Measurements from ENCODE around the gene AMT. TPM values are rescaled to one million over a fixed set of nuclear protein-coding genes. Genes with fewer than 3 reads are reported as not detected.
"Not testable (repeated sequence)": the region's sequence is repeated elsewhere in the genome, so short reads cannot be mapped to it uniquely, and the experiment has no call there.

AMT gene
- total RNA-seq, 1 donor = 20.5 TPM

- DNase-seq (ENCODE audit: low read depth in 2 of 3, low spot score in 2 of 3) = no peak
Measured at GRCh38 chr3:49428752-49429080, 6.4 kb upstream of the AMT start.

- no peak for DNase-seq (ENCODE audit: low read depth in 2 of 3, low spot score in 2 of 3)
Measured at GRCh38 chr3:49427586-49427985, 5.3 kb upstream of the AMT start.

GRCh38 chr3:49424816-49425215 is 2.5 kb upstream of the AMT start:
- DNase-seq (ENCODE audit: low read depth in 2 of 3, low spot score in 2 of 3) = no peak

GRCh38 chr3:49421890-49422378 is 339 bp downstream of the AMT start:
- DNase-seq (ENCODE audit: low read depth in 2 of 3, low spot score in 2 of 3) = no peak

- no peak for DNase-seq (ENCODE audit: low read depth in 2 of 3, low spot score in 2 of 3)
Measured at GRCh38 chr3:49417516-49418120, 4.7 kb downstream of the AMT start.

- no peak for DNase-seq (ENCODE audit: low read depth in 2 of 3, low spot score in 2 of 3)
Measured at GRCh38 chr3:49416867-49417266, 5.4 kb downstream of the AMT start.

GRCh38 chr3:49415931-49416601 is 6.2 kb downstream of the AMT start:
- peak in 2 of 3 donors; percentile 71 to 82 for DNase-seq (ENCODE audit: low read depth in 2 of 3, low spot score in 2 of 3)

- no peak for DNase-seq (ENCODE audit: low read depth in 2 of 3, low spot score in 2 of 3)
Measured at GRCh38 chr3:49414753-49415152, 7.5 kb downstream of the AMT start.

GRCh38 chr3:49413338-49413734 is 8.9 kb downstream of the AMT start:
- DNase-seq (ENCODE audit: low read depth in 2 of 3, low spot score in 2 of 3) = no peak

GRCh38 chr3:49412632-49413337 is 9.5 kb downstream of the AMT start:
- DNase-seq (ENCODE audit: low read depth in 2 of 3, low spot score in 2 of 3) = no peak

GRCh38 chr3:49411968-49412631 is 10.2 kb downstream of the AMT start, which contains the start of the genes RHOA and TCTA:
Gene RHOA, minus strand, starts transcription at chr3:49411976. Its CDS starts 36,387 bp downstream, at chr3:49375589.
Gene TCTA, plus strand, starts transcription at chr3:49412423. Its CDS starts 4 bp downstream, at chr3:49412427.
- peak; percentile 97 to 100 (median 100) for DNase-seq (ENCODE audit: low read depth in 2 of 3, low spot score in 2 of 3)

GRCh38 chr3:49411535-49411967 is 10.7 kb downstream of the AMT start:
- DNase-seq (ENCODE audit: low read depth in 2 of 3, low spot score in 2 of 3) = peak in 2 of 3 donors; percentile 54 to 58

- no peak for DNase-seq (ENCODE audit: low read depth in 2 of 3, low spot score in 2 of 3)
Measured at GRCh38 chr3:49410846-49411534, 11.3 kb downstream of the AMT start.

GRCh38 chr3:49410066-49410845 is 12.0 kb downstream of the AMT start:
- no peak for DNase-seq (ENCODE audit: low read depth in 2 of 3, low spot score in 2 of 3)

GRCh38 chr3:49406571-49407565 is 15.4 kb downstream of the AMT start:
- DNase-seq (ENCODE audit: low read depth in 2 of 3, low spot score in 2 of 3) = no peak

GRCh38 chr3:49405570-49405969 is 16.7 kb downstream of the AMT start:
- DNase-seq (ENCODE audit: low read depth in 2 of 3, low spot score in 2 of 3) = not testable (repeated sequence)

GRCh38 chr3:49403891-49404290 is 18.4 kb downstream of the AMT start:
- no peak for DNase-seq (ENCODE audit: low read depth in 2 of 3, low spot score in 2 of 3)

- no peak for DNase-seq (ENCODE audit: low read depth in 2 of 3, low spot score in 2 of 3)
Measured at GRCh38 chr3:49401766-49402165, 20.5 kb downstream of the AMT start.
